Cardiac muscle cell (in vitro differentiated cells and primary cell): ENCODE measurements around the gene AP2S1. TPM values are rescaled to one million over a fixed set of nuclear protein-coding genes. Genes with fewer than 3 reads are reported as not detected.
A peak's percentile ranks its signal among the peaks of the same experiment; 100 is the strongest.

Experiments used
- DNase-seq, 2 donors: peaks; one replicate each; pipeline versions ENCODE4 v3.0.0 to v3.0.0-alpha.2; 2010 to 2017; ENCODE audit warnings: low read depth in 1 of 2, low spot score in 1 of 2
- H3K27ac ChIP-seq: fragments of 200-600 bp; sonication (generic); 2 replicates; pipeline ENCODE4 v1.5.1; 2016
- H3K27me3 ChIP-seq: fragments of 200-600 bp; sonication (generic); 2 replicates; pipeline ENCODE4 v1.6.0; 2016; ENCODE audit warnings: control low read depth
- H3K36me3 ChIP-seq: fragments of 200-600 bp; sonication (generic); 2 replicates; pipeline ENCODE4 v1.5.1; 2016; ENCODE audit warnings: control low read depth
- H3K4me1 ChIP-seq: fragments of 200-600 bp; sonication (generic); 2 replicates; pipeline ENCODE4 v1.8.1; 2017; ENCODE audit warnings: low read depth, mild to moderate bottlenecking, mixed run types
- H3K4me3 ChIP-seq: fragments of 200-600 bp; sonication (generic); 2 replicates; pipeline ENCODE4 v1.5.1; 2016; ENCODE audit warnings: mild to moderate bottlenecking
- H3K9me3 ChIP-seq: fragments of 200-600 bp; sonication (generic); 2 replicates; pipeline ENCODE4 v1.5.1; 2017; ENCODE audit warnings: low read depth, mild to moderate bottlenecking, control low read depth
- polyA plus RNA-seq: library from polyadenylated mRNA; unstranded; fragments of >200 nt; fragmentation: Nextera tagmentation; extraction: Ambion mirVana; gene quantifications from 2 replicates; pipeline ENCODE4 v1.2.1, GENCODE V29; 2016
- total RNA-seq: library from RNA; depleted of rRNA; stranded (reverse); fragments of >200 nt; gene quantifications from 2 replicates; pipeline ENCODE4 v1.2.3, GENCODE V29; 2016
- TF ChIP-seq, protein P1 (sequence below): IDR thresholded peaks from 2 replicates; pipeline ENCODE4 v1.5.1; 2012; ENCODE audit warnings: low read depth, mild to moderate bottlenecking, low read length

AP2S1 gene
- total and polyA plus RNA-seq, 2 experiments from 2014 or later = 76.5 to 260 TPM

GRCh38 chr19:46841458-46842083, 9.1 kb downstream of the AP2S1 start:
- Histone ChIP-seq H3K4me1 (no peaks in the 10 kb centered on the region), H3K27me3 (no peaks in the 10 kb centered on the region), H3K9me3 (no peaks in the 10 kb centered on the region), H3K27ac (peak overlapping the region; percentile 43), H3K36me3 (peaks cover 5% of the 10 kb centered on the region), H3K4me3 (no peak overlapping the region)
- TF ChIP-seq, protein P1, sequence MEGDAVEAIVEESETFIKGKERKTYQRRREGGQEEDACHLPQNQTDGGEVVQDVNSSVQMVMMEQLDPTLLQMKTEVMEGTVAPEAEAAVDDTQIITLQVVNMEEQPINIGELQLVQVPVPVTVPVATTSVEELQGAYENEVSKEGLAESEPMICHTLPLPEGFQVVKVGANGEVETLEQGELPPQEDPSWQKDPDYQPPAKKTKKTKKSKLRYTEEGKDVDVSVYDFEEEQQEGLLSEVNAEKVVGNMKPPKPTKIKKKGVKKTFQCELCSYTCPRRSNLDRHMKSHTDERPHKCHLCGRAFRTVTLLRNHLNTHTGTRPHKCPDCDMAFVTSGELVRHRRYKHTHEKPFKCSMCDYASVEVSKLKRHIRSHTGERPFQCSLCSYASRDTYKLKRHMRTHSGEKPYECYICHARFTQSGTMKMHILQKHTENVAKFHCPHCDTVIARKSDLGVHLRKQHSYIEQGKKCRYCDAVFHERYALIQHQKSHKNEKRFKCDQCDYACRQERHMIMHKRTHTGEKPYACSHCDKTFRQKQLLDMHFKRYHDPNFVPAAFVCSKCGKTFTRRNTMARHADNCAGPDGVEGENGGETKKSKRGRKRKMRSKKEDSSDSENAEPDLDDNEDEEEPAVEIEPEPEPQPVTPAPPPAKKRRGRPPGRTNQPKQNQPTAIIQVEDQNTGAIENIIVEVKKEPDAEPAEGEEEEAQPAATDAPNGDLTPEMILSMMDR = no peak
- DNase-seq = peak; percentile 22 to 67

GRCh38 chr19:46840498-46840942, 10.1 kb downstream of the AP2S1 start:
- Histone ChIP-seq H3K36me3 (peaks cover 5% of the 10 kb centered on the region), H3K4me3 (no peak overlapping the region), H3K9me3 (no peaks in the 10 kb centered on the region), H3K27ac (no peak overlapping the region), H3K27me3 (no peaks in the 10 kb centered on the region), H3K4me1 (no peaks in the 10 kb centered on the region)
- DNase-seq = peak; percentile 78 to 79
- TF ChIP-seq, protein P1 = peak; percentile 79

DNA sequence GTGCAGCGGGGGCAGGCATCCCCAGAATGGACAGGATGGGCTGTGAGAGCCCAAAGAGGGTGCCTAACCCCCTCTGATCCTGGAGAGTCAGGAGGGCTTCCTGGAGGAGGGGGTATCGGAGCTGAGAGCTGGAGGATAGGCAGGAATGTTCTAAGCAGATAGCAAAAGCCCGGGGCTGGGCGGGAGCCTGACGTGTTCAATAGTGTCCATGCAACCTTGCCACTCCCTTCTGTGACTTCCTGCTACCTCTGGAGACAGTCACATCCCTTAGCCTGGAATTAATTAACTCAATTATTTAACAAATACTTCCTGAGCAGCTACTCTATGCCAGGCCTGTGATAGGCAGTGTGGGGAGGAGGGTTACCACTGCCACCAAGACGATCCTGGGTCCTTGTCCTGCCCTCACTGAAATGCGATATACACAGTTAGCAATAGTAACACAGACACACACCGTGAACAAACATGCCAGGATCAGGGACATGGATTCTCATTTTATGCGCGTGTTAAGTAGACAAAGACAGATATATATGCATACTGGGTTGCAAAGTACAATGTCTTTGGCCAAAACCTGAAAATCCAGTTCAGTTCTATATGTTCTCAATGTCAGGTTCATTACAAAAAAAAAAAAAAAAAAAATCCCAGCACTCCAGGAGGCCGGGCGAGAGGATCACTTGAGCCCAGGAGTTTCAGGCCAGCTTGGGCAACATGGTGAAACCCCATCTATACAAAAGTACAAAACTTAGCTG, 10.7 kb downstream of the AP2S1 start:
- TF ChIP-seq, protein P1 = no peak
- Histone ChIP-seq H3K4me1 (no peaks in the 10 kb centered on the region), H3K27ac (no peak overlapping the region), H3K9me3 (no peaks in the 10 kb centered on the region), H3K27me3 (no peaks in the 10 kb centered on the region), H3K36me3 (peaks cover 5% of the 10 kb centered on the region), H3K4me3 (no peak overlapping the region)
- DNase-seq = no peak

DNA sequence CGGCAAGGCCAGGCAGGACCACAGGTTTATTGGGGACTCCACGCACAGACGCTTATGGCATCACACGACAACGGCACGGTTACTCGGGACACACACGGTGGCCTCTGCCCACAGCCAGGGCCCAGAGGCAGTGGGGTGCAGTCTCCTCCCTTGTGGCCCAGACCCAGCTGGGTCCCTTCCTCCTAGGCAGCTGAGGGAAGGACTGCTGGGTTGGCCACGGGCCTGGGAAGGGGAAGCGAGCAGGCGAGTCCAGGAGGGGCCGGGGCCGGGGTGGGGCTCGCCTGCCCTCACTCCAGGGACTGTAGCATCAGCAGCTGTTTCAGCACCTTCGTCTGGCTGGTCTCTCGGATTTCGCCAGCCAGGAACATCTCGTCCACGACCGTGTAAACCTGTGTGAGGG, 12.5 kb downstream of the AP2S1 start:
- Histone ChIP-seq H3K27ac (no peak overlapping the region), H3K4me3 (no peak overlapping the region), H3K9me3 (no peaks in the 10 kb centered on the region), H3K36me3 (peaks cover 5% of the 10 kb centered on the region), H3K27me3 (no peaks in the 10 kb centered on the region), H3K4me1 (no peaks in the 10 kb centered on the region)
- DNase-seq = no peak
- TF ChIP-seq, protein P1 = no peak

DNA sequence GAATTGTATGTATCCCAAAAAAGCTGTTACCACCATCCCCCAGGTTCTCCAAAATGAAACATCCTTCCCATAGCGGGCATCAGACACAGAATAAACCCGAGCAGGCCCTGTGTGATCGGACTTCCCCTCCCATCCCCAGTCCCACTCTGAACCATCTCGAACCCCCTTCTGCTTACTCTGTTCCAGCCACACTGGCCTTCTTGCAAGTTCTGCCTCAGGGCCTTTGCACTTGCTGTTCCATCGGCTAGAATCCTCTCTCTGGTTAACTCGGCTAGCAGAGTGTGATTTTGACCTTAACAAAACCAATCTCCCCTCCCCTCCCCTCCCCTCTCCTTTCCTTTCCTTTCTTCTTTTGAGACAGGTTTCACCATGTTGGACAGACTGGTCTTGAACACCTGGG, 15.7 kb downstream of the AP2S1 start:
- Histone ChIP-seq H3K27me3 (no peaks in the 10 kb centered on the region), H3K27ac (no peak overlapping the region), H3K4me3 (no peak overlapping the region), H3K36me3 (peaks cover 5% of the 10 kb centered on the region), H3K4me1 (no peaks in the 10 kb centered on the region), H3K9me3 (no peaks in the 10 kb centered on the region)
- DNase-seq = no peak
- TF ChIP-seq, protein P1 = no peak
